Measurements from ENCODE around the gene XPO4.

The XPO4 gene

GRCh38 chr13:20814224-20814910, 88.2 kb downstream of the XPO4 start:
- H3K4me3 ChIP-seq (ENCODE audit: insufficient read depth, low read length, poor library complexity, severe bottlenecking), result no peak overlapping the region
- H4K20me1 ChIP-seq (ENCODE audit: low read depth, low read length), result no peaks in the 10 kb centered on the region; the same call in 1 of the 2 replicates
- H3K4me2 ChIP-seq (ENCODE audit: low read depth, low read length, poor library complexity, severe bottlenecking), result no peak overlapping the region
- no peak overlapping the region for H3K9ac ChIP-seq (ENCODE audit: low read length)
- TF ChIP-seq EZH2phosphoT487 (conservative IDR thresholded peaks at IDR 0.05; ENCODE audit: low read length), result no peak
- TF ChIP-seq CTCF (IDR thresholded peaks at IDR 0.05; ENCODE audit: insufficient read depth, low read length, poor library complexity, severe bottlenecking), result no peak
- no peaks in the 10 kb centered on the region for H3K9me2 ChIP-seq (replicated peaks; ENCODE audit: insufficient read depth, low read length)
- 0 out of 2 replicates have a peak, but pooled peaks cover 3% of the 10 kb centered on the region for H3F3A ChIP-seq (ENCODE audit: insufficient read depth)
- peaks cover 2% of the 10 kb centered on the region; the same call in 1 of the 2 replicates for H3K36me3 ChIP-seq (ENCODE audit: low read length)
- H3K9me3 ChIP-seq (ENCODE audit: insufficient read depth, low read length), result no peaks in the 10 kb centered on the region
- no peak overlapping the region for H2AFZ ChIP-seq (ENCODE audit: low read depth, low read length, severe bottlenecking)
- no peak overlapping the region for H3K27ac ChIP-seq (ENCODE audit: low read depth, low read length)
- H3K79me2 ChIP-seq (ENCODE audit: insufficient read depth, low read length), result peaks cover 4% of the 10 kb centered on the region; the same call in 1 of the 2 replicates
- H3K27me3 ChIP-seq (ENCODE audit: low read length), result no peaks in the 10 kb centered on the region

- Histone ChIP-seq H3K27ac (ENCODE audit: low read depth, low read length) (no peak overlapping the region), H3K9me3 (ENCODE audit: insufficient read depth, low read length) (no peaks in the 10 kb centered on the region), H3K27me3 (ENCODE audit: low read length) (no peaks in the 10 kb centered on the region), H3K4me2 (ENCODE audit: low read depth, low read length, poor library complexity, severe bottlenecking) (no peak overlapping the region), H3K4me3 (ENCODE audit: insufficient read depth, low read length, poor library complexity, severe bottlenecking) (no peak overlapping the region), H3F3A (ENCODE audit: insufficient read depth) (0 out of 2 replicates have a peak, but pooled peaks cover 3% of the 10 kb centered on the region), H3K79me2 (ENCODE audit: insufficient read depth, low read length) (peaks cover 4% of the 10 kb centered on the region; the same call in 1 of the 2 replicates), H3K9ac (ENCODE audit: low read length) (no peak overlapping the region), H2AFZ (ENCODE audit: low read depth, low read length, severe bottlenecking) (no peak overlapping the region), H4K20me1 (ENCODE audit: low read depth, low read length) (no peaks in the 10 kb centered on the region; the same call in none of the 2 replicates), H3K9me2 (replicated peaks; ENCODE audit: insufficient read depth, low read length) (no peaks in the 10 kb centered on the region), H3K36me3 (ENCODE audit: low read length) (peaks cover 13% of the 10 kb centered on the region; the same call in 1 of the 2 replicates)
- no peak for TF ChIP-seq EZH2phosphoT487 (conservative IDR thresholded peaks at IDR 0.05; ENCODE audit: low read length)
- TF ChIP-seq CTCF (IDR thresholded peaks at IDR 0.05; ENCODE audit: insufficient read depth, low read length, poor library complexity, severe bottlenecking), result no peak
Observed at GRCh38 chr13:20812890-20813289, 89.7 kb downstream of the XPO4 start.

GRCh38 chr13:20810808-20811207, 91.7 kb downstream of the XPO4 start:
- no peak overlapping the region for H3K4me3 ChIP-seq (ENCODE audit: insufficient read depth, low read length, poor library complexity, severe bottlenecking)
- no peaks in the 10 kb centered on the region for H3K27me3 ChIP-seq (ENCODE audit: low read length)
- no peaks in the 10 kb centered on the region; the same call in none of the 2 replicates for H4K20me1 ChIP-seq (ENCODE audit: low read depth, low read length)
- H2AFZ ChIP-seq (ENCODE audit: low read depth, low read length, severe bottlenecking), result no peak overlapping the region
- H3K9ac ChIP-seq (ENCODE audit: low read length), result no peak overlapping the region
- H3K4me2 ChIP-seq (ENCODE audit: low read depth, low read length, poor library complexity, severe bottlenecking), result no peak overlapping the region
- H3F3A ChIP-seq (ENCODE audit: insufficient read depth), result 0 out of 2 replicates have a peak, but pooled peaks cover 3% of the 10 kb centered on the region
- H3K9me3 ChIP-seq (ENCODE audit: insufficient read depth, low read length), result no peaks in the 10 kb centered on the region
- no peaks in the 10 kb centered on the region for H3K9me2 ChIP-seq (replicated peaks; ENCODE audit: insufficient read depth, low read length)
- H3K27ac ChIP-seq (ENCODE audit: low read depth, low read length), result no peak overlapping the region
- TF ChIP-seq CTCF (IDR thresholded peaks at IDR 0.05; ENCODE audit: insufficient read depth, low read length, poor library complexity, severe bottlenecking) (no peak), EZH2phosphoT487 (conservative IDR thresholded peaks at IDR 0.05; ENCODE audit: low read length) (no peak)
- peaks cover 28% of the 10 kb centered on the region for H3K36me3 ChIP-seq (ENCODE audit: low read length)
- 0 out of 2 replicates have a peak, but pooled peaks cover 4% of the 10 kb centered on the region for H3K79me2 ChIP-seq (ENCODE audit: insufficient read depth, low read length)

Measured in SU-DHL-6 (cell line).